Activated gamma-delta T cell (primary cell): ENCODE data around the gene RPEL1.

ENCODE experiments used
- DNase-seq: peaks from one replicate; lab custom pipeline; 2025; lab: John Stamatoyannopoulos, UW

The RPEL1 gene

GRCh38 chr10:103278862-103279298 lies 33.2 kb downstream of the RPEL1 start:
- DNase-seq: no peak

GRCh38 chr10:103280031-103280430 lies 34.3 kb downstream of the RPEL1 start:
- no peak for DNase-seq

- DNase-seq: no peak
Observed at GRCh38 chr10:103280506-103280905, 34.8 kb downstream of the RPEL1 start.

- no peak for DNase-seq
Observed at GRCh38 chr10:103281753-103282152, 36.1 kb downstream of the RPEL1 start.

GRCh38 chr10:103282961-103283360 lies 37.3 kb downstream of the RPEL1 start:
- DNase-seq: no peak

GRCh38 chr10:103284170-103284569 lies 38.5 kb downstream of the RPEL1 start:
- no peak for DNase-seq

GRCh38 chr10:103287992-103288391 lies 42.3 kb downstream of the RPEL1 start:
- no peak for DNase-seq

GRCh38 chr10:103291588-103291987 lies 45.9 kb downstream of the RPEL1 start:
- no peak for DNase-seq

GRCh38 chr10:103295374-103296015 lies 49.8 kb downstream of the RPEL1 start:
- no peak for DNase-seq
